Measurements from ENCODE around the gene PLA2G12B.
"Not testable (repeated sequence)": the region's sequence is repeated elsewhere in the genome, so short reads cannot be mapped to it uniquely, and the experiment has no call there.

The PLA2G12B gene

GRCh38 chr10:72932259-72933015 is 22.2 kb downstream of the PLA2G12B start:
- DNase-seq: no peak

GRCh38 chr10:72930276-72930675 is 24.3 kb downstream of the PLA2G12B start:
- no peak for DNase-seq

GRCh38 chr10:72928798-72929197 is 25.8 kb downstream of the PLA2G12B start:
- DNase-seq: no peak

GRCh38 chr10:72927485-72927884 is 27.1 kb downstream of the PLA2G12B start:
- no peak for DNase-seq

GRCh38 chr10:72925951-72926465 is 28.6 kb downstream of the PLA2G12B start:
- no peak for DNase-seq

- no peak for DNase-seq
Observed at GRCh38 chr10:72924351-72924750, 30.3 kb downstream of the PLA2G12B start.

- not testable (repeated sequence) for DNase-seq
Observed at GRCh38 chr10:72921147-72921683, 33.4 kb downstream of the PLA2G12B start.

GRCh38 chr10:72918352-72918751 is 36.3 kb downstream of the PLA2G12B start:
- no peak for DNase-seq

GRCh38 chr10:72917803-72918332 is 36.7 kb downstream of the PLA2G12B start:
- DNase-seq: not testable (repeated sequence)

GRCh38 chr10:72917201-72917600 is 37.4 kb downstream of the PLA2G12B start:
- DNase-seq: not testable (repeated sequence)

GRCh38 chr10:72913287-72913686 is 41.3 kb downstream of the PLA2G12B start:
- no peak for DNase-seq

- DNase-seq: no peak
Observed at GRCh38 chr10:72912736-72913135, 41.9 kb downstream of the PLA2G12B start.

- no peak for DNase-seq
Observed at GRCh38 chr10:72911758-72912157, 42.8 kb downstream of the PLA2G12B start.

- no peak for DNase-seq
Observed at GRCh38 chr10:72910705-72911104, 43.9 kb downstream of the PLA2G12B start.

- DNase-seq: no peak
Observed at GRCh38 chr10:72906446-72906845, 48.2 kb downstream of the PLA2G12B start.

GRCh38 chr10:72904806-72905205 is 49.8 kb downstream of the PLA2G12B start:
- no peak for DNase-seq

- not testable (repeated sequence) for DNase-seq
Observed at GRCh38 chr10:72903941-72904446, 50.6 kb downstream of the PLA2G12B start.

GRCh38 chr10:72899545-72899944 is 55.1 kb downstream of the PLA2G12B start:
- DNase-seq: no peak

GRCh38 chr10:72898616-72899015 is 56.0 kb downstream of the PLA2G12B start:
- no peak for DNase-seq

GRCh38 chr10:72895236-72895850 is 59.3 kb downstream of the PLA2G12B start:
- no peak for DNase-seq

GRCh38 chr10:72893136-72893798 is 61.3 kb downstream of the PLA2G12B start, which contains the start of gene OIT3:
OIT3 (plus strand) TSS chr10:72893739; CDS start chr10:72893799, 60 bp downstream.
- no peak for DNase-seq

- DNase-seq: no peak
Observed at GRCh38 chr10:72890086-72890485, 64.5 kb downstream of the PLA2G12B start.

- DNase-seq: peak; percentile 68
Observed at GRCh38 chr10:72889391-72889831, 65.2 kb downstream of the PLA2G12B start.

Measured in DMS79 treated with DMSO at 0.1 percent for 48 hours (cell line).